KOPT-K1 (cell line): ENCODE measurements around the gene NLGN4X.
"Not testable (repeated sequence)": the region's sequence is repeated elsewhere in the genome, so short reads cannot be mapped to it uniquely, and the experiment has no call there.

Source experiments
- H3K27ac ChIP-seq: fragments of 200-600 bp; sonication (generic); 2 replicates; pipeline ENCODE4 v1.5.1; 2016; ENCODE audit warnings: antibody characterized with exemption, mild to moderate bottlenecking, low read depth, low read length; ENCODE audit not compliant: poor library complexity, severe bottlenecking
- H3K36me3 ChIP-seq: fragments of 200-600 bp; sonication (generic); 2 replicates; pipeline ENCODE4 v1.5.1; 2017; ENCODE audit warnings: antibody characterized with exemption, mild to moderate bottlenecking, low read length, moderate library complexity; ENCODE audit not compliant: insufficient read depth
- H3K9me3 ChIP-seq: fragments of 200-600 bp; sonication (generic); 2 replicates; pipeline ENCODE4 v1.5.1; 2017; ENCODE audit warnings: antibody characterized with exemption, low read length, mild to moderate bottlenecking; ENCODE audit not compliant: insufficient read depth, poor library complexity, severe bottlenecking

Gene NLGN4X

GRCh38 chrX:5903586-5904190 is 325.0 kb downstream of the NLGN4X start:
- H3K36me3 ChIP-seq, H3K27ac ChIP-seq, H3K9me3 ChIP-seq: not testable (repeated sequence)

GRCh38 chrX:5898463-5898862 is 330.2 kb downstream of the NLGN4X start:
- Histone ChIP-seq H3K36me3 (no peaks in the 10 kb centered on the region), H3K27ac (no peak overlapping the region), H3K9me3 (no peaks in the 10 kb centered on the region)

GRCh38 chrX:5891378-5891777 is 337.3 kb downstream of the NLGN4X start:
- Histone ChIP-seq H3K36me3 (no peaks in the 10 kb centered on the region), H3K9me3 (no peaks in the 10 kb centered on the region), H3K27ac (no peak overlapping the region)

GRCh38 chrX:5876984-5877596 is 351.6 kb downstream of the NLGN4X start:
- Histone ChIP-seq H3K9me3 (no peaks in the 10 kb centered on the region), H3K36me3 (no peaks in the 10 kb centered on the region), H3K27ac (no peak overlapping the region)

- Histone ChIP-seq H3K27ac (no peak overlapping the region), H3K36me3 (no peaks in the 10 kb centered on the region), H3K9me3 (no peaks in the 10 kb centered on the region)
Observed at GRCh38 chrX:5870238-5870637, 358.4 kb downstream of the NLGN4X start.

- H3K27ac ChIP-seq, result no peak overlapping the region
- no peaks in the 10 kb centered on the region for H3K36me3 ChIP-seq
- no peaks in the 10 kb centered on the region for H3K9me3 ChIP-seq
Observed at GRCh38 chrX:5869786-5870185, 358.9 kb downstream of the NLGN4X start.

GRCh38 chrX:5867778-5868177 is 360.9 kb downstream of the NLGN4X start:
- Histone ChIP-seq H3K27ac (no peak overlapping the region), H3K9me3 (no peaks in the 10 kb centered on the region), H3K36me3 (no peaks in the 10 kb centered on the region)

GRCh38 chrX:5857232-5857631 is 371.4 kb downstream of the NLGN4X start:
- no peaks in the 10 kb centered on the region for H3K9me3 ChIP-seq
- H3K27ac ChIP-seq, result no peak overlapping the region
- H3K36me3 ChIP-seq, result no peaks in the 10 kb centered on the region

GRCh38 chrX:5852941-5853340 is 375.7 kb downstream of the NLGN4X start:
- Histone ChIP-seq H3K9me3 (no peaks in the 10 kb centered on the region), H3K27ac (no peak overlapping the region), H3K36me3 (no peaks in the 10 kb centered on the region)

- Histone ChIP-seq H3K36me3 (no peaks in the 10 kb centered on the region), H3K9me3 (no peaks in the 10 kb centered on the region), H3K27ac (no peak overlapping the region)
Observed at GRCh38 chrX:5842601-5843000, 386.1 kb downstream of the NLGN4X start.
